HG03469 (cell line): ENCODE results near the gene TMIE.

Source experiments
- ATAC-seq: cut with Tn5 transposase; IDR thresholded peaks from one replicate; pipeline ENCODE4 v1.9.1; 2021; ENCODE audit warnings: mild to moderate bottlenecking, moderate library complexity, moderate number of reproducible peaks; ENCODE audit not compliant: unreplicated experiment

TMIE gene

DNA sequence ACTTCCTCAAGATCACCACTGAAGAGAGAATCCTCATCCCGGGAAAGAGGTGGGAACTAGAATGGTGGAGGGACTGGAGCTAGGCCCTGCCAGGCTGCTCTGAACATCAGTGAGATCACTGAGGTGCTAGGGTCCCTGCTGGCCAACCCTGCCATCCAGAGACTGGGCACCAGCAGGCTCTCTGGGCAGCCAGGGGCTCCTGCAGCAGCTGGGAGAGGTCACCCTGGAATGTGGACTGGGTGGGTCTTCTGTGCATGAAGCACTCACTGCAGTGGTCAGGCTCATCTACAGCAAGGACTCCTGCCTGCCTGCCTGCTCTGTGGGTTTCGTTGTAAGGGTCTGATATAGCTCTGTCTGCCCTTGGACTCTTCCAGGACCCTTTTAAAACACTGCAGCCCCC lies 32.6 kb upstream of the TMIE start:
- ATAC-seq, result no peak

DNA sequence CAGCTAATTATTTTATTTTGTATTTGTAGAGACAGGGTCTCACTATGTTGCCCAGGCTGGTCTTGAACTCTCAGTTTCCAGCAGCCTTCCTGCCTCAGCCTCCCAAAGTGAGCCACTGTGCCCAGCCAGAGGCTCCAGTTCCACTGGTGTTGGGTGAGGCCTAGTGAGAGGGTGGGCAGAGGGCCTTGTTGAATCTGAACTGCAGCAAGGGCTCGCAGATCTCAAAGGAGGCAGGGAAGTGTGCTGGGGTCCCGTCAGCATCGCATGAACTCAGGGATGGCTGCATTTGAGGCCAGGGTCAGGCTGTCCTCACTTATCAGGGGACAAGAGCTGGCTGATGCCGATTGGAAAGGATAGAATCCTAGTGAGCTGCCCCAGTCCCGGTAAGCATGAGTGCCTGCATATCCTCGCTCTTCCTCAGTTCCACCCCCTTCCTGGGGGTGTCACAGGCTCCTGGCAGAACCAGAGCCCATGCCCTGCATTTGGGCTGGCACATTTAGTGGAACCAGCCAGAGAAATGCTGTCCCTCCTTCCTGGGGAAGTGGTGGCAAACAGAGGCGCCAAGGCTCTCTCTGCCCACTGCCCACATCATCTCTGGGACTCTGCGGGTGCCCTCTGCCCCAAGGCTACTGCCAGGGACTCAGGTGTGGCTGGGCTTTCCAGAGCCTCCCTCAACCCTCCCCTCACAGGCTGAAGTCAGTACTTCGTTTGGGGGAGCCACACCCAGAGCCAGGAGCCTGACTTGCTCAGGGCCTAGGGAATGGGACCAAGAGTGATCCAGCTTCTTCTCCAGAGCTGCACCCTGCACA lies 31.8 kb upstream of the TMIE start:
- ATAC-seq, result no peak

DNA sequence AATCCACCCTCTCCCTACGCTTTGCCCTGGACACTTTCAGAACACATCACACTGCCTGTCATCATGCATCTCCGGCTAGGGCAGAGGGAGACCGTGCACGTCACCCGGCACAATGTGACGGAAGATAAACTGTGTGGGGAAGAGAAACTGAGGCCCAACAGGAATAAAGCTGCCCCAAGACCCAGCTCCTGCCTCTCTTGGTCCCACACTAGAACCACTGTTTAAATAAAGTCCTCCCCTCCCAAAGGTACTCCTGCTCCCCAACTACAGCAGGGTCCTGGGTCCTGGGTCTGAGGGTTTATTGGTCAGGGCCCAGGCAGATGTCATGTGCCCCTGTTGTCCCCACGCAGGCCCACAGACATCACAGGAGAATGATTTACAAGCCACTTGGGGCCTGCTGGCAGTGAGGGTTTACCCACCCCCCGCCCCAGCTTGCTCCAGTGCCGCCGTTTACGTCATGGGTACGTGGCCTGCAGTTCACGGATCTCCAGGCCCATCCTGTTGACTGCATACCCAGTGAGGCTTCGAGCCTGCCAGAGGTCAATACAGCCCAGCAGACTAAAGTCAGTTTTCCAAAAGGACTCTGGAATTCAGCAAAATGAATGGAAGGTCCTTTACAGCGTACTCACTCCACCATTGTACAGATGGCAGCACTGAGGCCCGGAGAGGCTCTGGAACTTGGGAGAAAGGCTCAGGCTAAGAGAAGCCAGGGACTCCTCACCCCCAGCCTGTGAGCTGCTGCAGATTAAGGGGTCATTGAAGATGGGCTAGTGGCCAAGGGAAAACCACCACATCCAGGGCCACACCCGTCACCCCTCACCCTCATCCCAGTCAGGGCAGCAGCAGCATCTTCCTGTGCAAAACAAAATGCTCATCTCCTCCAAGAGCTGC lies 30.9 kb upstream of the TMIE start:
- ATAC-seq, result no peak

DNA sequence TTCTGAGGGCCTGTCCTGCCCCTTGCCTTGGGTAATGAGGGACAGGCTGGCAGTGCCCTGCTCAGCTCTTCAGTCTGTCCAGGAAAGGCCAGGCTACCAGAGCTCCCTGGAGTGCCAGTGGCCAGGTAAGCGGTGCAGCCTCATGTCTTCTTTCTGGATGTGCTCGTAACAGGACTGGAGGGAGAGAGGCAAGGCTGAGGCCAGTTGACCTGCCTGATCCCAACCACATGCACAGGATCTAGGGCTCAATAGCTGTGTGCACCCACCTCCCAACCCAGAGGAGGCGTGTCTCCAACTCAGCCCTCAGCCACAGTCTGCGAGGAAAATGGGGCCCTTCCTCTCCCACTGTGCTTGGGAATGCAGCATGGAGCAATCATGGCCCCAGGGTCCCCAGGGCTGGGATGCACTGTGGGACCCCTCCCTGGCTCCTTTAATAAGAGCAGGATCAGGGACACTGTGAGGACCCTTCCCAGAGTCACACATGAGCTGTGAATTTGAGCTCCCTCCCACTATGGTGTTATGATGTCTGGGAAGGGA lies 30.2 kb upstream of the TMIE start:
- no peak for ATAC-seq

DNA sequence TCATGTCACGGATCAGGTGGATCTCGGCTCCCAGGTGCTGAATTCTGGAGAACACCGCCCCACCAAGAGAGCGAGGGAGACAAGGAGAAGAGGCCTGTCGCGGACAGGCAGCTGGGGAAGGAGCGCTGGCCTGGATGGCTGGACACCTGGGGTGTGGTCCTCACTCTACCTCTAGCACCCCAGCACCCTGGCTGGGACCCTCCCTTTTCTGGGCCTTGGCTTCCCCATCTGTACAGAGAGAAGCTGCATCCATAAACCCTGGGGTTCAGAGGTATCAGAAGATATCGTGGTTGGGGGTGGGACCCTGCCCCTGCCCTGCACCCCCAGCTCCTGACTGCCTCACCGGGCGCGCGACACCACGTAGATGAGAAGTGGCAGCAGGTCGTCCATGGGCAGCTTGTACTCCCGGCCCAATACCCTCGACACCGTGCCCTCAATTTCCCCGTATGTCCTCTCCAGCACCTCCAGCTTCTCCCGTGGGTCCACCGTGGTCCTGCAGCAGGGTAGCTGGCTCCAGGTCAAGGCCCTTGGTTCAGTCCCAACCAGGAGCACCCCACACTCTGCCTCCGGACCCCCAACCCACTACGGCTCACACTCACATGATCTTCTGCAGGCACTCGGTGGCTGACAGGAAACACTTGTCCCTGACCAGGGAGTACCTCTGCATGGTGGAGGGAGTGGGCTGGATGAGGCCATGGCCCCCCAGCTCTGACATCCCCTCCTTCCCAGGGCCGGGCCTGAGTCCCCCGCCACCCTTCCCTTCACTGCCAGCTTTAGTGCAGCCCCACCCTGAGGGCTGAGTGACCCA lies 29.4 kb upstream of the TMIE start:
- ATAC-seq, result no peak

DNA sequence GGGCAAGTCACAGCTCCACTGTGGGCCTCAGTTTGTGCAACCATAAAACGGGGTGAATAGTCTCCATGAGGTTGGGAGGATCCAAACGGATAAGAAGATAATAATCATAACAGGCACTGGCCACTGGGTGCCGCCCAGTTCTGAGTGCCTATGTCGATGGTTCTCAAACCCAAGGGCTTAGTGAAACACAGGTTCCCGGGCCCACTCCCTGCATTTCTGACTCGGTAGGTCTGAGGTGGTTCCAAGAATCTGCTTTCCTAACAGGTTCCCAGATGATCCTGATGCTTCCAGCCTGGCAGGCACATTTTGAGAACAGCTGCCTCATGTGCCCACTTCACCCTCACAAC lies 28.9 kb upstream of the TMIE start:
- no peak for ATAC-seq

DNA sequence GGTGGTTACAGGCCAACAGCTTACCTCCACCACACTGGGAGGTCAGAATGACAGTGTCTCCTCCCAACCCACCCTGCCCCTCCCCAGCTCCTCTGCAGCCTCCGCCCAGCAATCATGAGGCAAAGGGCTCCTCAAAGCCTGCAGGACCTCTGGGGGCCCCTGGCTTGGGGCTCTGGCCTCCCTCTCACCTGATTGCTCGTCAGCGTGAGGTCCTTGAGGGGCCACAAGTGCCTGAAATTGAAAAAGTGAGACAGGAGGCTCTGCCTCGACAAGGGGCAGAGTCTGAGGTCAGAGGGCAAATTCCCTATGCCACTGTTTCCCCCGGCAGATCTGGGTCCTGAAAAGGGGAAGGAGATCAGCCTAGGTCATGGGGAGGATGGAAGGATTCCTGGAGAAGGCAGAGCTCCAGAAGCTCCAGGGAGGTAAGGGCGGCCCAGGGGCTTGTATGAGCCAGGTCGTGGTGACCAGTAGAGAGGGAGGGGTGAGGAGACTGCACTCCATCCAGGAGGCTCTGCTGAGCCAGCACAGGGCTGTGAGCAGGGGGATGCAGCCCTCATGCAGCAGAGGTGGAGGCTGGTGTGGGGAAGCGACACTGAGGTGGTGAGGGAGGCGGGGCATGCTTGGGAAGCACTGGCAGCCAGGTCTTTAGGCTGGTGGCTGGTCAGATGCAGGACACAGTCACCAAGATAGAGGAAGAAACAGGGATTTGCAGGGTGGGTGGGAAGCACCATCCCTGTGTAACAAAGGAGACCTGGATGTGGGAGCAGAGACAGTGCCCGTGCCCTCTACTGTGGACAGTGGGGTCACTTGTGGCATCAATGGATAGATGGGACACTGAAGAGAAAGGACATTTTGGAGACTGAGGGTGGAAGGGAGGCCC lies 27.8 kb upstream of the TMIE start:
- ATAC-seq, result no peak

DNA sequence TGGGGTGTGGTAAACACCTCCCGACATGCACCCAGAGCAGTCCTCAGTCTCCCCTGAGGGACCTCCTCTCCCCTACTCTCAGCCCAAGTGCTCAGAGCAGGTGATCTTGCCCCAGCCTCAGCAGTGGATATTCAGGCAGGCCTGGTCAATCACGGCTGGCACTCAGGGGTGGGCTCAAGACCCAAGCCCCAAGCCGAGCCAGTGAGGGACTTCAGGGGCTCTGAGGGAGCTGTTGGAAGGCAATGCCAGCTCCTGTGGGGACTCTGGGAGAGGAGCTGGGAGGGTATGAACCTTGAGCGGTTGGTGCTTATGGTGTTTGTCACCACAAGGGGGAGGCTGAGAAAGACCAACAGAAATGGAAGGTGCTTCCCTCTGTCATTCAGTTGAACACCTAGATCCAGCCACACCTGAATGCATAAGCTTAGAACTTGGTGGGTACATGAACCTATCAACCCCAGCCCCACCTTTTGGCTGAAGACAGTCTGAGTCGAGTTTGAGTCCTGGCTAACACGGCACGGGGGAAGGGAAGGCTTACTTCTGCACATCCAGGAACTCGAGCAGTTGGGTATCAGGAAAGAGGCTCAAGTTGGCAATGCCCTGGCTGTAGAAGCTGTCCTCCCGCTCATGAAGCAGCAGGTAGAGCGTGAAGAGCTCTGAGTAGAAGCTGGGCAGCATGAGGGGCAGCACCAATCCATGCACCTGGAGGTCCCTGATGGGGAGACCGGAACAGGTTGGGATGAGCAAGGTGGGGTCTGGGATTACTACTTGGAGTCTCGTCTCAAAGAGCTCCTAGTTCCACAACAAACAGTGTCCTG lies 27.0 kb upstream of the TMIE start:
- no peak for ATAC-seq

DNA sequence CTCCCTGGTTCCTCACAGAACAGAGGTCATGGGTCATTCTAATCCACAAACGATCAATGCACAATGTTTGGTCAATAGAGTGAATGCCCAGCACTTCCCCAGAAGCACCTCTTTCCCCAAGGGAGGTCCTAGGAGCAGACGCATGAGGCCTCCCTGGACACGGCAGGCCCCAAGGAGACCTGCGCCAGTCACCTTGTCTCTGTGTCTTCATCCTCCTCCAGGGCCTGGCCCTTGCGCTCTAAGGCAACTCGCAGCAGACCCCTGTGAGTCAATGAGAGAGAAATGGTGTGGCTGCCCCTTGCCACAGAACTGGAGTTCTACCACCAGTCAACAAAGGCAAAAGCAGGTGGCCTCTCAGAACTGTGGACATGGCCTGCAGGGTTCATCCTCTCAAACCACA lies 25.8 kb upstream of the TMIE start:
- no peak for ATAC-seq

DNA sequence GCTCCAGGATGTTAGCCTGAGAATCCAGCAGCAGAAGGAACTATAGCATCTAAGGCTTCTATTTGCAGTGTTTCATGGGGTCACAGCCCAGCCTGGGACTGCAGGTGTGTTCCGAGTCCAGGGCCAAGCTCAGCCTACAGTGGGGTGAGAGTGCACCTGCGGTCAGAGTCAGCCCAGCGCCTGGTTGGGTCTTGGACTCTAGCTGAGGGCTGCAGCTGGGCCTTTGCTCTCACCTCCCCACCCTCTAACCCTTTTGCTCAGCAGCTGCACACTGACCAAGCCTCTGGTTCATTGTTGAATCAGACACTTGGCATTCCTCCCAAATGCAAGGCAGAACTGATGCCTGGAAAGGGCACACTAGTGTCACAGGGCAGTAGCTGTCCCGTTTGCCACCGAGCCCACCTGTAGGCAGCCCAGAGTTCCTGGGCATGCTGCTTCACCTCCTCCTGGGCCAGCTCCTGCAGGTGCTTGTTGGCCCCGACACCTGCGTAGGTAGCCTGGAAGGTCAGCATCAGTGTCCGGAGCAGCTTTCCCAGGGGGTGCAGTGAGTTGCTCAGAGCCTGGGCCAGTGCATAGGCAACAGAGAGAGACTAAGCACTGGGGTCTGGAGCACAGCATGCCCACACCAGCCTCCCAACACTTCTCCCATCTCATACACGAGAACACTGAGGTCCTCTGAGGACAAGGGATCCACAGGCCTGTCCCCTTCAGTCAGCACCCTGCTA lies 25.2 kb upstream of the TMIE start:
- no peak for ATAC-seq

DNA sequence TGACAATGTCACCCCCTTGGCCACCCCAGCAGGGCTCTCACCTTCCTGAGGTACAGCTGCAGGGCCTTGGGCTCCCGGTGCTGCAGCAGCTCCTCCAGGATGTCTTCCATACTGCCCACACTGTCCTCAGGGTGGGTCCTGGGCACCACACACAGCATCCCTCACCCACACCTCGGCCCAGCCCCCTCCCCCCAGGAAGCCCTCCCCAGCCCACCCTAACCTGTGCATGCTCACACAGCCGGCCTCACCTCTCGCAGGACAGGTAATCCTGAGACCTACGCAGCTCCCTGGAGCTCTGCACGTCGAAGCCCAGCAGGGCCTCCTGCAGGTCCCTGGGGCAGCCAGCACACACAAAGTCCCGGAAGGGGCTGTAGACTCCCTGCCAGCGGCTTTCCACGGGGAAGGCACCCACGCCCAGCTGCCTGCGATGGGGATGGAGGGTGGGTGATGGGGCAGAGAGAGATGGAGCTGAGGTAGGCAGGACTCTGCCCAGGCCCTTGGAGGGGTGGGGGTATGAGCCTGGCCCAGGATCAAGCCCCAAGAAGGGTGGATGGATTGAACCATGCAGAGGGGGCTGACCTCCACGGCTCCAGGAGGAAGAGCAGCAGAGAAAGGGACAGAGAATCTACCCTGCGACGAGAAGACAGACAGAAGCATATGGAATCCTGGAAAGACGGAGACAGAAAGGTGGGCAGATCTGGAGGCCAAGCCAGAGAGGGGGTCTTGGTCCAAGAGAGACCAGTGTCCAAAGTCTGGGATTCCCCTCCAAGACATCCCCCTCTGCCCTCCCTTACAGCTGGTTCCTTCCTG lies 24.4 kb upstream of the TMIE start:
- ATAC-seq, result no peak

DNA sequence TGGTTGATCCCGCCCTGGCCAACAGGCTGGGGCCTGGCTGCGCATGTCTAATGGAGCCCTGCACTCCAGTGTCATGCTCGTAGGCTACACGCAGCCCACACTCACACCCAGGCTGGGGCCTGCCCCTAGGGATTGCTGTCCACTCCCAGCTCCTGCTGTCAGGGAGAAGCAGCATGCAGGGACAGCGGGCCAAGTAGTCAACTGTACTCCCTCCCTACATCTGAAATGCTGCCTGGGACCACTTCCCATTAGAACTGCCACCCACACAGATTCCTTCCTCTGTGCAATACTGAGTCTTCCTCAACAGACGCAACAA lies 23.8 kb upstream of the TMIE start:
- no peak for ATAC-seq

DNA sequence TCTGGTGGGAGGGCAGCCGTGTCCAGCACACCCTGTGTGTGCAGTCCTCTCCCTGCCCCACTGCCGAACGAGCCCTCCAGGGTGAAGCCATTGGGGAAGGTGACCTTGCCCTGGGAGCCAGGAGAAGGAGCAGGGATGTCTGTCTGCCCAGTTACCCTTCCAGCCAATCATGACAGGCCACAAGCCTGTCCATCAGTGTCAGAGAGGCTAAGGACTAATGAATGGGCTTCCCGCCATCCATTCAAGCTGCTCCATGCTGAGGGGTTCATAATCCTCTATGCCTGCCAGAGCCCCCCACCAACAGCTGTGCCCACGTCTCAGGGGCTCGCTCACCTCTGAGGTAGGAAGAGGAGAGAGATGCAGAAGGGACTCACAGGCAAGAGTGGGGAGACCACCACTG lies 22.9 kb upstream of the TMIE start:
- no peak for ATAC-seq

DNA sequence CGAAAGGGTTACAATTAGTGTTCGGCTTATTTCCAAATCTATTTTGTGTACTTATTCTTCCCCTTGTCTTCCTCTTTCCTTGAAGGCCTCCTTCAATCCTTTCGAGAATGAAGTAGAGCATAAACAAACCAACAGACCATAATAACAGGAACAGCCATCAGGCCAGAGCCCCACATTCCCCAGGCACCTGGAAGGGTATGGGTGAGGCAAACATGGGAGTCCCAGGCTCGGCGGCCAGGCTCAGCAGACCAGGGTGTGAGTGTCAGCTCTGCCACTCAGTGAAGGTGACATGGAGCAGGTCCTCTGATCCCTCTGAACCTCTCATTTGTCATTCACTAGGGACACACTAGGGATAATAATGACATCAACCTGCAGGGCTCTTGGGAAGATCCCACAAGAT lies 21.5 kb upstream of the TMIE start:
- ATAC-seq, result no peak

DNA sequence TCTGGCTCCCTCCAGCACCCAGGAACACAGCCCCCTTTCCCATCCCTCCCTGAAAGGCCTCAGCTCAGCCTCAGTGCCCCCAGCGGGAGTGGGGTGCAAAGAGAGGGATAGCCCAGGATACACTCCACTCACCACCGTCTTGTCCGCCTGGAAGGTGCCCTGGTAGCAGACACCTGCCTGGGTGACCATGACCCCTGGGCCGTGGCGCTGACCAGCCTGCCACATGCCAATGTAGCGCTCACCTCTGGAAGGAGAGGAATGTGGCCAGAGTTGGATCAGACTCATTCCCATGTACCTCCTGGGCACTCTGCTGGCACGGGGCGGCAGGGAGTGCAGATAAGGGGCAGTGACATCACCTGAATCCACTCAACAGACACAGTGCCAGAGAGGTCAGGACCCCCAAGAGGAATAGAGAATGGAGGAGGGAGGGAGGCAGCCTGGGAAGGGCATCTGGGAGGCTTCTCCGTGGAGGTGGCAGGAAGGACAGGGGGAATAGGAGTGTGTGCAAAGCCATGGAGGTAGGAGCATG lies 20.8 kb upstream of the TMIE start:
- ATAC-seq, result no peak

DNA sequence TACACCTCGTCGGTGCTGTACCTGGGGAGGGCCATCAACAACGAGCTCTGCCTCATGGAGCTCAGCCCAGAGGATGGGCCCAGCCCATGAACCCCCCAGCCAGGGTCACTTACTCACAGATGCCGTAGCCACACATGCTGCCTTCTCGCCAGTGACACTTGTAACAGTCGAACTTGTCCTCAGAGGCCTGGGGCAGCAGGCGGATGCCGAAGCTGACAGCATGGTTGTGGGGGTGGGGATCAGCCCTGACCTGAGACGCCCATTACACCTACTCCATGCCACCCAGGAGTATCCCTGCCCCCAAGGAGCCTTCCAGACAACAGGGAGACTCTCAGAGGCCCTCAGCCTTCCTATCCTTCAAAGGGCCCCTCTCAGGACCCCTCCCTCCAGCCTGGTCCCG lies 19.8 kb upstream of the TMIE start:
- no peak for ATAC-seq

DNA sequence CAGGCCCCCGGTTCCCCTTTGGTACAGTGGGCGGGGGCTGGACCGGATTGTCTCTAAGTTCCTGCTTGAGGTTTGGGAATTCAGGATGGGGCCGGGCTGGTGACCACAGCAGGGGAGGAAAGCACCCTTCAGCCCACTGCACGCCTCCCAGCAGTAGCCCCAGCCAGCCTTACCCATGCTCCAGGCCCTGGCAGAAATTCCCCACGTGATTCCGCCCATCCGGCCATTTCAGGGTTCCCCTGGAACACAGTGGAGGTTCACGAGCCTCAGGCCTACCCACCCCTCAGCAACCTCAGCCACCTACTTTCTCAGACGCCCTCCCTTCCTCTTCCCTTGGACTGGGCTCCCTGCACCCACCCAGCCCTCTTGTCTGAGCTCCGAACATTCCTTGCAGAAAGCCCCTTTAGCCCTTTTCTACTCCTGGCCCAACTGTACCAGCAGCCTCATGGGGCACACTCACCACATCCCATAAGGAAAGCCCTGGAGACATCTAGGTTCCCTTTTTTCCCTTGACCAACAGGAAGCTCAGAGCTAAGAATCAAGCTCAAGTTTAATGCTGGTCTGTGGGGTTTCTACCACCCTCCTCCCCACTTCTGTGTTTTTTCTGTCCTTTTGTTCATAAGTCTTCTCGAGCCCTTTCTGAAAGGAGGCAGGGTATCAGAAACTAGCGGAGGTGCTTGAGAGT lies 19.2 kb upstream of the TMIE start:
- ATAC-seq, result no peak
